Stimulated activated CD4-positive, alpha-beta T cell treated with anti-CD3 and anti-CD28 coated beads, Interleukin-12 subunit alpha, Interleukin-12 subunit beta, amount 100 ng/mL, for 48 hours (primary cell): ENCODE data around the gene TRIM28.

ENCODE experiments used
- DNase-seq, 3 donors: peaks; one replicate each; pipeline ENCODE4 v3.0.0-alpha.2; 2020; ENCODE audit warnings: low read depth in 2 of 3, low spot score in 1 of 3

TRIM28 gene

DNA sequence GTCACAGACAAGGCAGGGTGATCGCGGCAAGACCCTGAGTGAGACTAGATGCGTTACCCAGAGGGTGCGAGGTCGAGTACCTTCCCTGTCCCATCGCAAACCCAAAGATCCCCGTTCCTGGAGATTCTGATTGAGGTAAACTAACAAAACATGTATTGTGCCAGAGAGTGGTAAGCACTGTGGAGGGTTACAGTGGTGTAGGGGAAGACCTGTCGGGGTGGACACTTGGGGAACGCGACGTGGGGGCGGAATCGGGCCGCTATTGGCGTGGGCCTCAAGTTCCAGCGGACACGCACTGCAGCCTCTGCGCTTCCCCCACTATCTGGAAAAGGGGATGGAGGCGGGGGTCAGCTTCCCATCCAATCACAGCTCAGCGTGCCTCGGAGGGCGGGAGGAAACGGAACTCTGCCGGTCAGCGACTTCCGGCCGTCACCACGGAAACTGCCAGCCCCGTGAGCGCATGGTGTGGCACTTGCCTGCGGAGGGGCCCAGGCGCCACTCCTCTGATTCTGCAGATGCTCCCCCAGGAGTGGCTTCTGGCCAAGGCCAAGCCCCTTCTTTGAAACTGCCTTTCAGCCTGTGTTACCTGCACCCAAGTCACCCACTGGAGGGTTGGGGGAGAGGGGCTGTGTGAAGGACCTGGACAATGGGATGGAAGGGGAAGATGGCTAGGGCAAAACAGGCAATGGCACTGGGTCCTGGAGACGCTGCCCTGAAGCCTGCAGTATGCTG lies 15.6 kb downstream of the TRIM28 start:
- DNase-seq = peak; percentile 65 to 81 (median 72)

DNA sequence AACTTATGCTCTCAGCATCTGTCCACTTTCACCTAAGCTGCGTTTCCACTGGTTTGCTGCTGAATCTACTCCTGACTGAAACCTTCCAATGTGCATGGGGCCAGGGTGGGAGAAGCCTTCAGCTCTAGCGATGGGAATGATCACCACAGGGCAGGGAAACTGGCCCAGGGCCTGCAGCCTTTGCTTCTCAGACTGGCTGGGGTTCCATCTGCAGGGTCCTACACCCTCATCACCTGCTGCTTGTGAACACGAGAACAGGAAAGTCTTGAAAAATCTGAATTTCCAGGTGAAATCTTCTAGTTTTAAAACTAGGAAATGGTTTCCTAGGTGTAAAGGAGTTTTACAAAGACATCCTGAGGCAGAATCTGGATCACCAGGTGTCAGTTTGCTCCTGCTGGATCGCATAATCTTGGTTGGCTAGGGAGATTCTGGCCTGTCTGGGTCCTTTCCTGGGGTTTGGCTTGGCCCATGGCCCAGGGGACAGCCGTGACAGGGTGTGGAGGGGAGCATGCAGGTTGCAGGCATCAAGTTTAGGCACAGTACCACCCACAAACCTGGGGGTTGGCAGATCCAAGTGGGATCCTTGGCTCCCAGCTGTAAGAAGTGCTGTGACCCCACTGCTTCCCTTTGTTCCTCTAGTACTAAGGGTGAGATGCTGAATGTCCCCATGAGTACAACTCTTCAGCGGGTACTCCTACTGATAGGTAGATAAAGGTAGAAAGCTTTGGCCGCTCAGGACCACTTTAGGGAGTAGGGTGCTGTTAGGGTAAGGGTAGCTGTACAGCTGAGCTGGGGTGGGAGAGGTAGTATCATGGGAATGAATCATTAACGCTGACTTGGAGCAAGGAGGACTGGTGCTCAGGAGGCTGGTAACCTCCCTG lies 16.4 kb downstream of the TRIM28 start:
- DNase-seq = no peak

DNA sequence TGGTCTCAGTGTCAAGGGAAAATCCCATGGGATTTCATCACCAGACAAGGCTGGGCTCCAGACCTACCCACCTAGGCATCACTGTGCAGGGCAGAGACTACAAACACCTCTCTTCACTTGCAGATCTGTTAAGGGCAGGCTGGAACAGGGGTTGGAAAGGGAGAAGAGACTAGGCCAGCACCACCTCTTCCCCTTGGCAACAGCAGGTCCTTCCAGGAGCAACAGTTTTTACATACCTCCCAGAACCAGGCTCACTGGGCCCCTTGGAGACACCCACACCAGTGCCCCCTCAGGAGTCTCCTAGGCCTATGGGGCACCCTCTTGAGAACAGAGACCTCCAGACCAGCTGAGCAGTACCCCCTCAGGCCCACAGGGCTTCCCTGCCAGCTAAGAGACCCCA lies 17.1 kb downstream of the TRIM28 start:
- DNase-seq = no peak

DNA sequence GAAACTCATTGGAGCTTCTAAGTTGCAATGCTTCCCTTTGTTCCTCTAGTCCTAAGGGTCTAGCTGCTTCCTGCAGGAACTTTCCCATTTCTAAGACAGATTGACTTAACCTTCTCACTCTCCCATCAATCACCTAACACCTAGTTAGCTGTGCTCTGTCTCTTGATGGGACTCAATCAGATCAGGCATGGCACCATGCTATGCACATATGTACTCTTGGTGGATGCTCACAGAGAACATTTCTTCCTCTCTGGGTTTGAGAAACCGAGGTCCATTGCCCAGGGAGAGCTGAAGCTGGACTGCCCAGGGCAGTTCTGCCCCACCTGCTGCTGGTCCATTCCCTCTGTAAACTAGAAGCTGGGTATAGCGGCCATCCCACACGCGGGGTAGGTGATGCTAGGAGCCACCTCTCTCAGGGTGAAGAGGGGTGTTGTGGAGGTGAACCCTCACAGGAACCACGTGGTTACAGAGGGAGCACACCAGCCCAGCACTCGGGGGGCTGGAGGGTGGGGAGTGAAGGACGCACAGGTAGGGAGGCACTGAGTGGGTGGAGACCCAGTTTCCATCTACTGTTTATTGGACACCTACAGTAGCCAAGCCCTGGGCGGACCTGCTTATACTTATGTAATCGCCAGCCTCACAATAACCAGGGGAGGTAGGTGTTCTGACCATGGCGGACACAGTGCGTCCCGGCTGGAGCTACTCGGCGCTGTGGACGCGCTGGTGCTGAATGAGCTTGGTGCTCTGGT lies 17.7 kb downstream of the TRIM28 start:
- DNase-seq = no peak

DNA sequence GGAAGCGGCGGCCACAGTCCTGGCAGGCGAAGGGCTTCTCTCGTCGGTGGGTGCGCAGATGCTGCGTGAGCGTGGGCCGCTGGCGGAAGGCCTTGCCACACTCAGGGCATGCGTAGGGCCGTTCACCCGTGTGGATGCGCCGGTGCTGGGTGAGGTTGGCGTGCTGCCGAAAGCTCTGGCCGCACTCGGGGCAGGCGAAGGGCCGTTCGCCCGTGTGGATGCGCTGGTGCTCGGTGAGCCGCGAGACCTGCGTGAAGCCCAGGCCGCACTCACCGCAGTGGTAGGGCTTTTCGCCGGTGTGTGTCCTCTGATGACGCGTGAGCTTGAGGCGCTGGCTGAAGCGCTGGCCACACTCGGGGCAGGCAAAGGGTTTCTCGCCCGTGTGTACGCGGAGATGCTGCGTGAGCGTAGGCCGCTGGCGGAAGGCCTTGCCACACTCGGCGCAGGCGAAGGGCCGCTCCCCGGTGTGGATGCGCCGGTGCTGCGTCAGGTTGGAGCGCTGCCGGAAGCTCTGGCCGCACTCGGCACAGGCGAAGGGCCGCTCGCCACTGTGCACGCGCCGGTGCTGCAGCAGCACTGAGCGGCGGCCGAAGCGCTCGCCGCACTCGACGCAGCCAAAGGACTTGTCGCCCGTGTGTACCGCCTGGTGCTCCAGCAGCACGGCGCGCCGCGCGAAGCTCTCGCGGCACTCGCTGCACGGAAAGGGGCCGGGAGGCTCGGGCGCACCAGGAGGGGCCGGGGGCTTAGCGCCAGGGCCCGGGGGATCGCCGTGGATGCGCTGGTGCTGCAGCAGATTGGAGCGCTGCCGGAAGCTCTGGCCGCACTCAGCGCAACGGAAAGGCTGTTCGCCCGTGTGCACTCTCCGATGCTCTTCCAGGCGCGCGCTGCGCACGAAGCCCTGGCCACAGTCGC lies 18.5 kb downstream of the TRIM28 start:
- DNase-seq = no peak

DNA sequence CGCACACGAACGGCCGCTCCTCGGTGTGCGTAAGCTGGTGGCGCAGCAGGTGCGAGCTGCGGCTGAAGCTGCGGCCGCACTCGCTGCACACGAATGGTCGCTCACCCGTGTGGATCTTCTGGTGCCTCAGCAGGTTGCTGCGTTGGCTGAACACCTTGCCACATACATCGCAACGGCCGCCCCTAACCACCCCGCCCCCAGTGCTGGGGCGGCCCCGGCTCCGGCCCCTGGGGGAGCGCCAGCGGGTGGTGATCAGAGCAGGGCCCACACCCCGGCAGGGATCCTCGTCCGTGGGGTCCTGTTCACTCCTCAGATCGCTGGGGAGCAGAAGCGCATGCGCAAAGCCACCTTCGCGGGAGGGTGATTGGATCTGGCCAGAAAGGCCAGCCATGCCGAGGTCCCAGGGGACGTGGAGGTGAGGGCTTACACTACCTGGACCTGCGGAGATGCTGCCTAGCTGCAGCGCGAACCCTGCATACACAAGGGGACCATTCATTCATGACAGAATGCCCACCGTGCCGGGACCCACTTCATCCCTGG lies 19.2 kb downstream of the TRIM28 start:
- no peak for DNase-seq

DNA sequence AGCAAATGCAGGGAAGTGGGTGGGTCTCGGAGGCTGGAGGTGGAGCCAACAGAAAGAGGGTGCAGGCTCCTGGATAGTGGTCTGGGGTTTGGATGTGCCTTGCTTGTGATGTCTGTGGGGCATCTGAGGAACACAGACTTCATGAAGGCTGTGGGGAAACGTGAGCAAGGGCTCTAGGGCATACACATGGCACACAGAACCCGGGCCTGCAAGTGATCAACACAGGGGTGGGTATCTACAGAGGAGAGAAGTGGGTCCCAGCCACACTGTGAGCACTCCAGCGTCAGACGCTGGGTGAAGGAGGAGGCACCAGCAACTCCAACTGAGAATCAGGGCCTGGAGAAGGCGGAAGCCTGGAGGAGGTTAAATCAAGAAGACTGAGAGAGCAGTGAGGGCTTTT lies 20.0 kb downstream of the TRIM28 start:
- DNase-seq = no peak

DNA sequence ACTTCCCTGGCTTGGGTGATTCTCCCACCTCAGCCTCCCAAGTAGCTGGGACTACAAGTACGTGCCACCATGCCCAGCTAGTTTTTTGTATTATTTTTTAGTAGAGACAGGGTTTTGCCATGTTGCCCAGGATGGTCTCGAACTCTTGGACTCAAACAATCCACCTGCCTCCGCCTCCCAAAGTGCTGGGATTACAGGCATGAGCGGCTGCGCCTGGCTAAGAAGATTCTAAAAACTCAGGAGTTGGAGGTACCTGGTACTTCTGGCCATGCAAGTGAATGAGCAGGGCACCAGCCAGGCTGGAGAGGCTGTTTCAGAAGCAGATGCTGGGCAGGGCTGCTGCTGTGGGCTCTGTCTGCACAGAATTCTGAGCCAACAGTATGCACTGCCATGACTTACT lies 23.1 kb downstream of the TRIM28 start:
- no peak for DNase-seq

DNA sequence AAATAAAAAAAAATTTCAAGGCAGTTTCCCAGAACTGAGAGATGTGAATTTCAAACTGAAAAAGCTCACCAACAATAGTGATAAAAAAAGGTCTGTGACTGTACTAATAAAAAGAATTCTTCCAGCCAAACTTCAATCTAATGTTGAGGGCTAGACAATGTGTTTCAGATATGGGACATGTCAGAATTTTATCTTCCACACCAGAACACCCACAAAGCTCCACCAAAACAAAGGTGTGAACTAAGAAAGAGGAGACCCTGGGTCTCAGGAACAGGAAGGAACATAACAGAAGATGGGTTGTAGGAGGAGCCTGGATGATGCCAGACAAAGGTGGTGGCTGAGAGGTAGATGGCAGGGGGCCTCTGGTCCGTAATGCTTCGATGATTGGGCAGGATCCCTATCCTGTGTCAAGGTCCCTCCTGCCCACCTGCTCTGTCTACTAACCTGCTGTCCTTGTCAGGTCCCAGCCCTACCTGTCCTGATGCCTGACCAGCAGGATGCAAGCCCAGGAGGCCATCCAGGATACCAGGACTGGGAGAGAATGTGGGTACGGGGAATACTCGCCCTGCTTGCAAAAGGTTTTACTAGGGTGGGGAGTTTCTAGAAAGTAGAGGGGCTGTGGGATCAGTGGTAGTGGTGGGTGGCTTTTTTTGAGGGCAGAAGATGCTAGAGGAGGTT lies 24.7 kb downstream of the TRIM28 start:
- no peak for DNase-seq

DNA sequence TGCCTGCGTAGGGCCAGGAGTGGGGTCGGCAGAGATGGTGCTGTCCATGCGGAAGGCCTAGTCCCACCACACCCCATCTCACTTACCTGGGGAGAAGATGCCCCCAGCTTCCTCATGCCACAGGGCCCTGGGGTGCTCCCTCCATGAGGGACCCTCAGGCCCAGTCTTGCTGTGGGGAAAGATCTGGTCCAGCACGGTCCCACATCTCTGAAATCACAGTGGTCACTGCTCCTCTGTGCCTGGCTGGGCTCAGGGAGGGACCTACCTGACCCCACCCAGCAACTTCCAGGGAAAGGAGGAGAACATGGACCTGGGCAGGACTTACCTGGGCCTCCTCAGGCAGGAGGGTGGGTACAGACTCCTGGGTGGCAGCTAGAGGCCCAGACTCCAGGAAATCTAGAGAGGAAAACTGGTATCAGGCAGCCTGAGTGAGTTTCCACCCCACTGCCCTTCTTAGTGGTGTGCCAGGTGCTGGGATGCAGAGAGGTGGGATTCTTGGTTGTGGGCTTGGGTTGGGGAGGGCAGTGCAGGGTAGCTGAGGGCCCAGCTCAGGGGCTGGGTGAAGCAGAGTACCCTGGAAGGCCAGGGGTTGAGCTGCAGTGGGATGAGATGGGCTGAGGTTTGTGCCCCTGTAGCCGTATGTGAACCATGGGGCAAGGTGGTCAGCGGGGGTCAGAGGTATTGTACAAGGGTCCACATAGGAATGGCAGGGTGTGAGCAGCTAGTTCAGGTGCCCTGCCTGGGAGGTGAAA lies 25.5 kb downstream of the TRIM28 start:
- no peak for DNase-seq

DNA sequence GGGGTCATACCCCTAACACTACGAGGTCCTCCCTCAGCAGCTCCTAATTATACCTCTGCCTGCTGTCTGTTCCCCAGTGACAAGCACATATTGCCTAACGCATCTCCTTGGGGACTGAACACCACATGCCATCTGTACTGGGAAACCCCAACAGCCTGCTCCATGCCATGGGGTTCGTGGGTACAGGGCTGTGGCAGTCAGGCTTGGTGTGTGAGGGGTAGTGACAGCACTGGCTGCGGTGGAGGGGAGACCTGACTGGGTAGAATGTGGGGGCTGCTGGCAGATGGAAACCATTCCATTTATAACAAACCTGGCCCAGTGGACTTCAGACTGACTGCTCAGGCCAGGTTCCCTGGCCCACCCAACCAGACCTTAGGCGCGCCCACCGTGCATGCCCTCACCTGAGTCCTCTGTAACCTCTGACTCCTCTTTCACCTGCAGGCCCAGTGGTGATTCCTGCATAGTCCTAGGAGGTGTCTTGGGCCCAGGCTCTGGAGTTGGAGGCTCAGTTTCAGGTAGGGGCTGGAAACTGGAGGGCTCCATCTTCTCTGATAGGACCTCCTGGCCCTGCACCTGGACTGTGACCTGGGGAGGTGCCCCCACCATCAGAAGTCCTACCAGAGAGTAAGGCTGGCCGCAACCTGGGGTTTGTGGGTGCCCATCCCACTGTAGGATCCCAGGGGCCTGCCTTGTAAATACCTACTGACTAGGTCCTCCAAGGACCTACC lies 26.2 kb downstream of the TRIM28 start:
- DNase-seq = no peak

DNA sequence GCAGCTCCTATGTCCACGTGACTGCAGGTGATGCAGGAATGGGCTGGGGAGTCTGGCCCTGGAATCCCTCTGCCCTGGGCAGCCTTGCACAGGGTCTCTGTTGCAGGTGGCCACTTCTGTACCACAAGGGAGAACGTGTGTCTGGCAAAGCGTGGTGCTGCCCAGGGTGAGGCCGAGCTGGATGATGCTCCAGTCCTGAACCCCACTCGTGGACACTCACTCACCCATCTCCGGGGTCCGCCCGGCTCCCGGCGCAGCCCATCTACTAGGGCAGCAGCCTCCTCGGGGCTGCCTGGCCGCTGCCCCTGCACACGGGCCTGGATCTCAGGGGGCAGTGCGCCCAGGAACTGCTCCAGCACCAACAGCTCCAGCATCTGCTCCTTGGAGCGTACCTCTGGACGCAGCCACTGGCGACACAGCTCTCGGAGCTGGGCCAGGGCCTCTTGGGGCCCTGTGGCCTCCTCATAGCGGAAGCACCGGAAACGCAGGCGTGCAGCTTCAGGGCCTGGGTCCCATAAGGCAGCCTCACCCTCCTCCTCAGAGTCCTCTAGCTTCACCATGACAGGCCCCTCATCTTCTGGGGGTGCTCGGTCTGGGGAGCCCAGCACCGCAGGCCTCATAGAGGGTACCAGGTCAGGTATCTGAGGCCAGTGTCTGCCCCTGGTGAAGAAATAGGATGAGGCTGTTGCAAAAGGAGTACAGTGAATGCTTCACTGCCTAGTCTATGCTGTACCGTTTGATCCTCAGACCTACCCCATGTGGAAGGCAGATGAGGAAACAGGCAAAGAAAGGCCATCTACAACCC lies 27.1 kb downstream of the TRIM28 start:
- DNase-seq = no peak

DNA sequence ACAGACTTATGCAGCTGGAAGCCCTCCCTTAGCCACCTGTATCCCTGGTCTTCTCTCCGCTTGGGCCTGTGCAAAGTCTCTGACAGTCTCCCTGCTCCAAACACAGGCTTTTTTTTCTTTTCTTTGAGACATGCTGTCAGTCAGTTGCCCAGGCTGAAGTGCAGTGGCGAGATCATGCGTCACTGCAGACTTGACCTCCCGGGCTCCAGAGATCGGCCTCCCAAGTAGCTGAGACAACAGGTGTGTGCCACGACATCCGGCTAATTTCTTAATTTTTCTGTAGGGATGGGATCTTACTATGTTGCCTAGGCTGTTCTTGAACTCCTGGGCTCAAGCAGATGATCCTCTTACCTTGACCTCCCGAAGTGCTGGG lies 27.7 kb downstream of the TRIM28 start:
- no peak for DNase-seq

DNA sequence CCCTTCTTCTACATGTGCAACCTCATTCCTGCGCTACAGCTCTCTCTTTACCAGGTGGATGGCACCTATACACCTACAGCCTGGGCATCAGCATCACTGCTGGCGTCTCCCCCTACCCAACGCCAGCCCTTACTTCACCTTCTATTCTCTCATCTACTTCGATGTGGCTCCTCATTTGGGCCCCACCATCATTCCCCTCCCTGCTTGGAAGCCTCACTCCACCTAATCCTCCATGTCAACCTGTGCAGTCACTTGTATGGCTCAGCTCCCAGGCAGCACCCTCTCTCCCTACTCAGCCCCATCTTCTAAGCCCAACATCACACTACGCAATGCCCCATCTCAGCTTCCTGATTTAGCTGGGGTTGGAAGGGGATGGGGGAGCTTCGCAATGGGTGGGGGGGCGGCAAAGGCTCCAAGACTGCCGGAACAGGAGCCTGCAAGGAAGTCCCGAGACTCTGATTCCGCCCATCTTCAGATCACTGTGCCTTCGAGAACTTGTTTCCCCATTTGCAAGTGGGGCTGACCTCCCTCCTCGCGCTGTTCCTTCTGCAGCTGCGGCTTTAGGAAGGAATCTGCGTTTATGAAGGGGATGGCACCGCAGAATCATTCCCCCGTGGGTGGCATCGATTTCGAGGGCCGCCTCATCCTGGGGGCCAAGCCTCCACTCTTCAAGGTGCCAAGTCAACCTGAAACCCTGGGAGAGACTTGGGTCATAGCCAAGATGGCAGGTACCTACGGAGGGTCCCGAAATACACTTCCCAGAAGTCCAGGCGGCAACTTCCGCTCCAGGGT lies 28.4 kb downstream of the TRIM28 start:
- DNase-seq = no peak

DNA sequence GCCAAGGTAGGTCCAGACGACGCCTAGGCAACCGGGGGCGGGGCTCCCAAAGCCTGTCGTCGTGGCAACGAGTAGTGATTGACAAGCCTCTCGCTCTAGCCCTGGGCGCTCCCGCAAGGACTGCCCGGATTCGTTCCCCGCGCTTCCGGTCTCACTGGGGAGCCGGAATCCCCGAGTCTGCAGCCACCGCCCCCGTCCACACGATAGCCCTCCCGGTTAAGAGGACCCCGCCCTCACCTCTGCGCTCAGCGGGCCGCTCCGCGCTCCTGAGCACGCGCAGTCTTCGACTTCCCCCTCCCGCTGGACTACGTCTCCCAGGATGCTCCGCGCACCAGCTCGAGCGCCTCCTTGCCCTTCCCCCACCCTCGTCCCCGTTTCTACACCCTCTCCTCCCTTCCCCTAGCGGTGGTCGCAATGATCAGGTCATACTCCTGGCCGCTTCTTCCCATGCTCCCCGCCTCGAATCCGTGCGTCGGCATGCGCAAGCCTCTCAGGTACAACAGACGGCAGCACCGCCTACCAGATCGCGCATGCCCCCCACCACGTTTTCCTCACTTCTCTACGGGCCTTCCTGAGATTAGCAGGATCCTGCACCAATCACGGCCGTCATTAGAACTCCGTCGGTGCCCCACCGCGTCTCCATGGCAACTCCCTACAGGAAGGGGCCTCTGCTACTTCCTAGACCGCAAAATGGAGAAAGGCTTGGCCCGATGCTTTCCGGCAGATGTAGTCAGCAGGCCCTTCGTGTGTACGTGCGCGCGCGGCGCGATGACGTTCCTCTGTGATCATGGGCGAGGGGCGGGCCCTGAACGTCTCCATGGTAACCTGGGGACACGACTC lies 29.2 kb downstream of the TRIM28 start, which contains the start of gene MZF1:
TSS of gene MZF1 (minus strand) at position 518 of the 840 bp plus-strand sequence. CDS start 1,946 bp downstream, outside the sequence.
- peak; percentile 99 for DNase-seq

DNA sequence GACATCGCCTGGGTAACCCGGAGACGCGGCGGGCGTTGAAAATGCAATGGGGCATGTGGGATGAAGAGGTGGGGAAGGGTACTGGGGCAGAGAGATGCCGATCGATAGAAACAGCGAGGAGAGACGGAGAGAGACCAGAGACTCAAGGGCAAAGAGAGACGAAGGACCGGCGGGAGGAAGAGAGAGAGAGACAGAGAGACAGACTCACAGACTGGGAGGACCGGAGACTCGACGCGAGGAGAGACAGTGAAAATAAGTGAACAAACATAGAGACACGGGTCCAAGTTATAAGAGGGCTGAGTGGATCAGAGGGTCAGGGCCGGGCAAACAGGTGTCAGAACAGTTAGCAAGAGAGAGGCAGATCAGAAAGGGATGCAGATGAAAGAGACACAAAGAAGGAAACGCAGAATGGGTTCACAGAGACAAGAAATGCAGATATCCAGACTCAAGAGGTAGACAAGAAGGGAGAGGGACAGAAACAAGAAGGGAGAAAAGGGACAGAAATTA lies 29.8 kb downstream of the TRIM28 start:
- DNase-seq = no peak
